ENCODE measurements around the gene ZFC3H1. TPM values are rescaled to one million over a fixed set of nuclear protein-coding genes. Genes with fewer than 3 reads are reported as not detected.

Gene ZFC3H1
- total and polyA plus RNA-seq, 2 of the 4 experiments (the other 2 are of a cell fraction): 16.8 to 23.3 TPM

- Histone ChIP-seq H2BK20ac (ENCODE audit: low read depth, low read length) (no peak overlapping the region), H4K20me1 (ENCODE audit: insufficient read depth, low read length) (no peaks in the 10 kb centered on the region), H4K5ac (ENCODE audit: low read depth, low read length) (no peak overlapping the region), H3K18ac (ENCODE audit: low read depth, low read length) (no peak overlapping the region), H3K27ac (ENCODE audit: insufficient read depth, low read length) (no peak overlapping the region), H3K9me3 (ENCODE audit: control insufficient read depth, insufficient read depth, low read length) (no peaks in the 10 kb centered on the region), H2BK15ac (ENCODE audit: low read depth, low read length) (no peak overlapping the region), H2BK5ac (ENCODE audit: low read depth, low read length, poor library complexity, severe bottlenecking) (no peak overlapping the region), H3K4me3 (ENCODE audit: insufficient read depth, low read depth, low read length) (no peak overlapping the region), H2AFZ (replicated peaks; ENCODE audit: low read length, poor library complexity) (no peak overlapping the region), H3K56ac (ENCODE audit: extremely low read depth, insufficient read depth, low read length) (no peak overlapping the region), H3K36me3 (ENCODE audit: control insufficient read depth, insufficient read depth, low read length) (no peaks in the 10 kb centered on the region), H3K9ac (ENCODE audit: low read depth, low read length) (no peak overlapping the region), H3K4me1 (ENCODE audit: control insufficient read depth, insufficient read depth, low read length) (no peaks in the 10 kb centered on the region), H2AK5ac (ENCODE audit: low read depth, low read length) (no peak overlapping the region), H4K8ac (ENCODE audit: low read depth in 2 of 2, low read length in 2 of 2) (no peak overlapping the region), H3K4ac (ENCODE audit: low read depth, low read length) (no peak overlapping the region), H2AK9ac (replicated peaks; ENCODE audit: low read depth, low read length, poor library complexity) (no peak overlapping the region), H3K23ac (ENCODE audit: low read depth, low read length) (no peak overlapping the region), H4K91ac (ENCODE audit: insufficient read depth, low read depth, low read length) (no peak overlapping the region), H3K27me3 (ENCODE audit: control insufficient read depth, insufficient read depth, low read length) (peaks cover 2% of the 10 kb centered on the region), H3K9me1 (ENCODE audit: insufficient read depth, low read length) (no peaks in the 10 kb centered on the region), H3K4me2 (ENCODE audit: low read depth, low read length) (no peak overlapping the region), H3K14ac (replicated peaks; ENCODE audit: low read depth, low read length) (no peak overlapping the region), H2BK120ac (ENCODE audit: low read depth, low read length) (no peak overlapping the region), H3K79me1 (ENCODE audit: low read depth in 1 of 2, low read length in 2 of 2) (no peaks in the 10 kb centered on the region)
- dilution Hi-C loops (cut with HindIII; ENCODE audit: low sequenced_read_pairs, unreplicated experiment) (no loop called here), intact Hi-C loops (cut with micrococcal nuclease) (no loop called here), in situ Hi-C loops (cut with MboI; ENCODE audit: low sequenced_read_pairs) (no loop called here)
- POLR2A ChIA-PET (ENCODE audit: unreplicated experiment): no interaction called here
- TF ChIP-seq RCOR1 (IDR thresholded peaks at IDR 0.05; ENCODE audit: insufficient replicate concordance, low read length) (no peak), BHLHE40 (IDR thresholded peaks at IDR 0.05; ENCODE audit: low read depth, low read length) (no peak), CEBPB (IDR thresholded peaks at IDR 0.05; ENCODE audit: low read depth, low read length) (no peak), RFX5 (IDR thresholded peaks at IDR 0.05; ENCODE audit: low read depth, low read length) (no peak), FOS (IDR thresholded peaks at IDR 0.05; ENCODE audit: low read depth, low read length) (no peak), CHD1 (IDR thresholded peaks at IDR 0.05; ENCODE audit: low read depth, low read length) (no peak), SMC3 (IDR thresholded peaks at IDR 0.05; ENCODE audit: low read depth, low read length) (no peak), MAZ (IDR thresholded peaks at IDR 0.05; ENCODE audit: borderline replicate concordance, low read depth, low read length) (no peak), MAFK (IDR thresholded peaks at IDR 0.05; ENCODE audit: low read depth, low read length) (no peak), MXI1 (IDR thresholded peaks at IDR 0.05; ENCODE audit: borderline replicate concordance, low read depth, low read length) (no peak)
- TF ChIP-seq, protein P1, sequence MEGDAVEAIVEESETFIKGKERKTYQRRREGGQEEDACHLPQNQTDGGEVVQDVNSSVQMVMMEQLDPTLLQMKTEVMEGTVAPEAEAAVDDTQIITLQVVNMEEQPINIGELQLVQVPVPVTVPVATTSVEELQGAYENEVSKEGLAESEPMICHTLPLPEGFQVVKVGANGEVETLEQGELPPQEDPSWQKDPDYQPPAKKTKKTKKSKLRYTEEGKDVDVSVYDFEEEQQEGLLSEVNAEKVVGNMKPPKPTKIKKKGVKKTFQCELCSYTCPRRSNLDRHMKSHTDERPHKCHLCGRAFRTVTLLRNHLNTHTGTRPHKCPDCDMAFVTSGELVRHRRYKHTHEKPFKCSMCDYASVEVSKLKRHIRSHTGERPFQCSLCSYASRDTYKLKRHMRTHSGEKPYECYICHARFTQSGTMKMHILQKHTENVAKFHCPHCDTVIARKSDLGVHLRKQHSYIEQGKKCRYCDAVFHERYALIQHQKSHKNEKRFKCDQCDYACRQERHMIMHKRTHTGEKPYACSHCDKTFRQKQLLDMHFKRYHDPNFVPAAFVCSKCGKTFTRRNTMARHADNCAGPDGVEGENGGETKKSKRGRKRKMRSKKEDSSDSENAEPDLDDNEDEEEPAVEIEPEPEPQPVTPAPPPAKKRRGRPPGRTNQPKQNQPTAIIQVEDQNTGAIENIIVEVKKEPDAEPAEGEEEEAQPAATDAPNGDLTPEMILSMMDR (conservative IDR thresholded peaks at IDR 0.05; ENCODE audit: low read depth, low read length): no peak
- TF ChIP-seq, protein P2, sequence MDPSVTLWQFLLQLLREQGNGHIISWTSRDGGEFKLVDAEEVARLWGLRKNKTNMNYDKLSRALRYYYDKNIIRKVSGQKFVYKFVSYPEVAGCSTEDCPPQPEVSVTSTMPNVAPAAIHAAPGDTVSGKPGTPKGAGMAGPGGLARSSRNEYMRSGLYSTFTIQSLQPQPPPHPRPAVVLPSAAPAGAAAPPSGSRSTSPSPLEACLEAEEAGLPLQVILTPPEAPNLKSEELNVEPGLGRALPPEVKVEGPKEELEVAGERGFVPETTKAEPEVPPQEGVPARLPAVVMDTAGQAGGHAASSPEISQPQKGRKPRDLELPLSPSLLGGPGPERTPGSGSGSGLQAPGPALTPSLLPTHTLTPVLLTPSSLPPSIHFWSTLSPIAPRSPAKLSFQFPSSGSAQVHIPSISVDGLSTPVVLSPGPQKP (IDR thresholded peaks at IDR 0.05; ENCODE audit: borderline replicate concordance, low read depth, low read length): no peak
- no TSS peak for BruUV-seq (replicated peaks)
- DNase-seq: no peak
- no peak for ATAC-seq (ENCODE audit: low read depth)
- CTCF ChIA-PET: no interaction called here
These were observed 64.4 kb downstream of the ZFC3H1 start for GRCh38 chr12:71599210-71599609.

Measured in IMR-90 (cell line).